Activated CD4-positive, alpha-beta T cell treated with anti-CD3 and anti-CD28 coated beads, Interleukin-2, amount 50 U/mL, for 16 hours (primary cell): ENCODE results near the gene PIWIL1.

Source experiments
- DNase-seq: peaks from one replicate; pipeline ENCODE4 v3.0.0-alpha.2; 2020

The PIWIL1 gene

GRCh38 chr12:130375296-130376287 lies 37.9 kb downstream of the PIWIL1 start:
- DNase-seq = no peak

- DNase-seq = no peak
These were observed 45.1 kb downstream of the PIWIL1 start for GRCh38 chr12:130382818-130383217.

GRCh38 chr12:130384234-130384633 lies 46.5 kb downstream of the PIWIL1 start:
- no peak for DNase-seq

DNA sequence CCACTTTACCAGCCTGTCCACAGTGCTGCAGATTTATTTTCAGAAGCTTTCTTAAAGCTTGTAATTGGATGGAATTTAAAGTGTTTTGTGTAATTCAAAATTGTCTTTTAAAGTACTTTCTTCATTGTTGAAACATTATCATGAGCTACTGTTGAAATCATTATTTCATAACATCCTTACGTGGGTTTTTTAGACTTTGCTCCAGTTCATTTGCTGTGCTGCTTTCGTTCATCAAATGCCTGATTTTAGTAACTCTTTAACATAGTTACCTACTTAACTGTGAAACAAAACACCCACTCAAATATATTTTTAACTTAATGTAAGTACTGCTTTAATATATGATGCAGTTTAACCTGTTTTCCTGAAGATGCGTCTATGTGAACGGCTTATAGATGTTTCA lies 47.5 kb downstream of the PIWIL1 start:
- DNase-seq = no peak

GRCh38 chr12:130391186-130391585 lies 53.5 kb downstream of the PIWIL1 start:
- DNase-seq = no peak

DNA sequence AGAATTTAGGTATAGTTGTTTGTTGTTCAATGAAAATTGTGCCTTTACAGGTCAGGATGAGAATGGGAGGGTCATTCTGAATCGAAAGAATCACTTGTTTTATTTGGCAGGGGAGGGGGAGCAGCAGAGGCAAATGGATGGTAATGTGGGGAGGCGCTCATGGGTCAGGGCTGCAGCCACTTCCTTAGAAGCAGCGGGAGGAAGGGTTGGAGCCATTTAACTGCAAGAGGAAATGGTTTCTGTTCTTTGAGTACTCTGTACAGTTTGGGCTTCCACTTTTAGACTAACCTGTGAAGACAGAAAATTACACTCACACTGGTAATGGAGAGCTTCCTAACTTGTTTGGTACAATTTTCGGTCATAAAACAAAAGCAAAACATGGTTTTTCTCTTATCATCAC lies 57.2 kb downstream of the PIWIL1 start:
- DNase-seq = peak; percentile 0

DNA sequence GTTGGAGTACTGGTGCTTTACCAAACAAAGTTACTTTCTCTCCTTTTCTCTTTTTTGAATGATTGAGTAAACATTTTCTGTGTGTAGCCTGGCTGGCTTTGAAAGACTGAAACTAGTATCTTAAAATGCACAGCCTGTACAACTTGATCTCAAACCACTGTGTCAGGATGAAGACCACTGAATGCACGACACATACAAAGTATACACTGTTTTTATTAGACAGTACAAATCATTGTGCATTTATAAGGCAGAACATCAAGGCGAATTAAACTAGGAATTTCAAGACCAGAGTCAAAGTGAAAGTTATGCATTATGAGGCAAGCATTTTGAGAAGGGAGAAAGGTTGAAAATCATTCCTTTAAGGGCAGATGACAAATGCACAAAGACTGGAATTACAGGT lies 59.0 kb downstream of the PIWIL1 start:
- DNase-seq = no peak

- DNase-seq = no peak
These were observed 60.6 kb downstream of the PIWIL1 start for GRCh38 chr12:130398100-130398848.

DNA sequence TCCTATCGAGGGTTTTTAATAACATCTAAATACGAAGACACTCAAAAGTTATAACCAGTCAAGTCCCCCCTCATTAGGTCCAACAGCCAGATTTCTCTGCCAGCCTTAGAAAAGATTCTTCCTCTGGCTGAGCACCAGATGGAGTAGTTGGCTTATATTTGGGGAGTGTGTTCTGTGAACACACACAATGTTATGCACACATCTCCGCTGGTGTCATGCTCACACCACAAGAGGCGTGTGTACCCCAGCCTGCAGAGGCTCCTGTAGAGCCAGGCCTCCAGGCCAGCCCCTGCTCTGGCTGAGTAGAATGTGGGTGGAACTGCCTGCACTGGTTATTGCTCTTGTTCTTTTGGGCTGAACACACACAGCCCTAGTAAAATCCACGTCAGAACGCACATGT lies 64.0 kb downstream of the PIWIL1 start:
- DNase-seq = no peak

DNA sequence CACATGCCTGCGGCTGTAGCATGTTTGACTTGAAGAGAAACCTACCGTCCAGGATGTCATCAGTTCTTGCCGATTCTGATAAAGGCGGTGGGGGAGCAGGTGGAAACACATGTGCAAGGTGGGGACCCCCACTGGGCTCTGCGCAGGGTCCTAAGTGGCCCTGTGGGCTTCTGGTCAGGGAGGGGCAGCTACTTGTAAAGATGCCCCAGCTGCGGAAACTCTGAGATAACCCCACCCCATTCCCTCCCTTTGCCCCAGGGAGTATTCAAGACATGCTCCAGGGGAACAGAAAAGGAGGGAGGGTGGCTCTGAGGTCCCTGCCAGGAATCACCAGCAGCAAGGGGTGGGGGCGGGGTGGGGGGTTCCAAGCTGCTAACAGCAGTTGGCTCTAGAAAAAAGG lies 67.6 kb downstream of the PIWIL1 start:
- DNase-seq = no peak

DNA sequence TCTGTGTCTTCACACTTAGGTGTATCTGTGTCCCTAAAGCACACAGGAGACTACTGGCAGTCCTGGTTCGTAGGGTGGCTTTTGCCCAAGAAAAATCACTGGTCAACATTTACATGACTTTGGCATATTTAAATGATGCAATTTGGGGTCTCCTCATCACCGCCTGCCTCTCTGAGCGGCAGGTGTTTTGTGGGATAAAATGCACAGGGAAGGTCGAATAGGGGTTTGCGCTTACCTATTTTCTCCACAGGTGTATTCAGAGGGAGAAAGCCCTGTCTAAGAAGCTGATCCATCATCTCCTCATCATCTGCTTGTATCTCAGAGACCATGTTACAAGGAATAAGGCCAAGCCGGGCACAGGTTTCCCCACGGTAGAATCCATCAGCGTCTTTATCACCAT lies 74.7 kb downstream of the PIWIL1 start:
- DNase-seq = no peak

GRCh38 chr12:130413909-130414308 lies 76.2 kb downstream of the PIWIL1 start:
- DNase-seq = no peak

GRCh38 chr12:130414381-130414780 lies 76.7 kb downstream of the PIWIL1 start:
- no peak for DNase-seq

DNA sequence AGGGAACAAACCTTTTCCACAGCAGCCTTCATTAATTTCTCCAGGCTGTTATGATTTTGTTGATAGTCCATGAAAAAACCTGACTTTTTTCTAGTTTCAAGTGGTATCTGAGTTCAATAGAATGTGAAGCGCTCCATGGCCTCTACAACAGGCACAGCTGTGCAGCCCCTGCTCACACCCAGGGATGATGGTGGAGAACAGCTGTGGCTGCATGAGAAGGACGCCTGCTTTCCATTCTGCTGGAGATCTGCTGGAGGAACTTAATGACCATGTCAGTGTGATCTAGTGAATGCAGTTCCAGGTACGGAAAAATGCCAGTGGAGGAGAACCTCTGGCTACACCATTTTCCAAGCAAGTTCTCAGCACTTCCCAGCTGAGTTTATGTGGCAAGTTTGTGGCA lies 80.6 kb downstream of the PIWIL1 start:
- no peak for DNase-seq

DNA sequence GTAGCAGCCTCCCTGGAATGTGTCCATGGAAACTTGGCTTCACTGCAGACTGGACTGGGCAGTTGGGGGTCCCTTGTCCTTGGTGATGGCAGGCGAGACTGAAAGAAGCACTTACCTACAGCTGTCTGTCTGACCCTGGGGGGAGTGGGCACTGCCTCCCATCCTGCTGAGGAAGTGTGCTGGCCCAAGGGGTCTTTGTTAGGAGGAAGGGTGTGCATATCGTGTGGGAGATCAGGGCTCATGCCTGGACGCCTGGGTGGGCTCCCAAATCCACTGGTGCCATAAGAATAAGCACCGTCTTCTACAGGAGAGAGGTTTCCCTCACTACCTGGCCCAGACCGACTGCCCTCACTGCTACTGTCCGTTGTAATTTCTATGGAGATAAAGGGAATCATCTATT lies 81.4 kb downstream of the PIWIL1 start:
- DNase-seq = no peak

DNA sequence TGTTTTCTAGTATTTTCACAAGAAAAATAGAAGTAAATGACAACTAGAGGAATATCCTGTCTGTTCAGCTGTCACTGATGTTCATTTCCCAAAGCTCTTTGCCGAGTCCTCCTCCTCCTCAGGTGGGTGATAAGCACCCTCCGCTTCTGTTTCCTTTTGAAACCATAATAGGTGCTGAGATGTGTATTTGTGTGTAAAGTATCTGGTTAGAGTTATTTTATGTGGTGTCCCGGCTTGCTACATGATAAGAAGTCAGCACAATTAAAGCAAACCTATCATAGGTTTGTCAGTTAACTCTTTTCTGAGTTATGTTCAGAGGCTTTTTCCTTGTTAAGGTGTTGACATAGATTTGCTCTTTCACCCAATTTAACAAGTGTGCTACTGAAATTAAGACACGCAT lies 82.4 kb downstream of the PIWIL1 start:
- no peak for DNase-seq

GRCh38 chr12:130421896-130422295 lies 84.2 kb downstream of the PIWIL1 start:
- DNase-seq = no peak
